H1 (cell line): Measurements from ENCODE around the gene GBF1. TPM values are rescaled to one million over a fixed set of nuclear protein-coding genes. Genes with fewer than 3 reads are reported as not detected.

Source experiments
- CTCF ChIA-PET: fragments of 300-600 bp; sonication (Branson Sonifier 250); formaldehyde crosslinking; loops from one replicate; lab custom pipeline; 2021; ENCODE audit not compliant: partially characterized antibody; lab: Charles Lee
- POLR2A ChIA-PET: fragments of 300-600 bp; sonication (Branson Sonifier 250); formaldehyde crosslinking; loops from one replicate; lab custom pipeline; 2021; ENCODE audit warnings: inconsistent platforms; ENCODE audit not compliant: partially characterized antibody; lab: Charles Lee
- DNase-seq, 2 experiments: peaks; one replicate each; pipeline versions ENCODE4 v3.0.0 to v3.0.0-alpha.2; 2010 to 2022; ENCODE audit warnings: low spot score in 2 of 2, low read depth in 1 of 2, mixed read lengths in 1 of 2
- FAIRE-seq: peaks from 2 replicates; lab custom pipeline; 2011; peaks lifted over from hg19 to GRCh38; lab: Jason Lieb, UNC
- H2AFZ ChIP-seq: 2 replicates; pipeline ENCODE4 v1.8.1; 2012; ENCODE audit warnings: low read length, inconsistent platforms
- H2AK5ac ChIP-seq: 2 replicates; pipeline ENCODE4 v1.6.1; 2013; ENCODE audit warnings: low read depth, low read length
- H2BK120ac ChIP-seq: replicated peaks from 2 replicates; pipeline ENCODE3; 2013; ENCODE audit warnings: low read depth, low read length, inconsistent platforms
- H2BK12ac ChIP-seq: 2 replicates; pipeline ENCODE4 v1.6.1; 2013; ENCODE audit warnings: low read depth, low read length
- H2BK15ac ChIP-seq: 2 replicates; pipeline ENCODE4 v1.6.1; 2013; ENCODE audit warnings: low read length
- H2BK20ac ChIP-seq: 2 replicates; pipeline ENCODE4 v1.6.1; 2013; ENCODE audit warnings: low read length
- H2BK5ac ChIP-seq: 2 replicates; pipeline ENCODE4 v1.6.1; 2013; ENCODE audit warnings: low read depth, low read length
- H3K14ac ChIP-seq: 2 replicates; pipeline ENCODE4 v1.6.1; 2013; ENCODE audit warnings: inconsistent platforms; ENCODE audit not compliant: insufficient read length
- H3K18ac ChIP-seq: 2 replicates; pipeline ENCODE4 v1.6.1; 2013; ENCODE audit warnings: low read length; ENCODE audit errors: extremely low read depth
- H3K23ac ChIP-seq: 2 replicates; pipeline ENCODE4 v1.6.1; 2013; ENCODE audit warnings: inconsistent platforms; ENCODE audit not compliant: insufficient read length
- H3K23me2 ChIP-seq: 2 replicates; pipeline ENCODE4 v1.6.1; 2013; ENCODE audit warnings: low read depth, low read length
- H3K27ac ChIP-seq: 2 replicates; pipeline ENCODE4 v1.6.1; 2011; ENCODE audit warnings: low read depth, low read length, inconsistent platforms
- H3K27me3 ChIP-seq, 4 experiments: replicated peaks in 1 of 4; 1 replicate in 1 of 4; 2 replicates in 3 of 4; pipeline versions ENCODE4 v1.6.1 to v1.8.1; 2011 to 2013; ENCODE audit warnings: low read length in 3 of 4, mild to moderate bottlenecking in 3 of 4, inconsistent platforms in 2 of 4, mixed read lengths in 2 of 4, moderate library complexity in 1 of 4; ENCODE audit not compliant: control insufficient read depth in 3 of 4, insufficient read depth in 3 of 4; ENCODE audit errors: extremely low read depth in 1 of 4
- H3K36me3 ChIP-seq, 4 experiments: 2 replicates each; pipeline versions ENCODE4 v1.6.1 to v1.8.1; 2011 to 2013; ENCODE audit warnings: mild to moderate bottlenecking in 4 of 4, low read length in 3 of 4, moderate library complexity in 2 of 4, control low read depth in 1 of 4, inconsistent platforms in 1 of 4; ENCODE audit not compliant: insufficient read depth in 4 of 4, control insufficient read depth in 2 of 4
- H3K4ac ChIP-seq: replicated peaks from 2 replicates; pipeline ENCODE3; 2013; ENCODE audit warnings: low read length, low read depth, mixed read lengths, inconsistent platforms; ENCODE audit not compliant: insufficient read length
- H3K4me1 ChIP-seq, 4 experiments: replicated peaks in 1 of 4; 1 replicate in 1 of 4; 2 replicates in 3 of 4; pipeline versions ENCODE4 v1.6.1 to v1.8.1; 2011 to 2013; ENCODE audit warnings: low read length in 3 of 4, inconsistent platforms in 2 of 4, mixed read lengths in 1 of 4; ENCODE audit not compliant: insufficient read depth in 4 of 4, control insufficient read depth in 3 of 4
- H3K4me2 ChIP-seq, 2 experiments: 2 replicates each; pipeline versions ENCODE4 v1.6.1 to v1.8.1; 2011 to 2013; ENCODE audit warnings: low read depth in 2 of 2, low read length in 2 of 2, control low read depth in 1 of 2, inconsistent platforms in 1 of 2, mild to moderate bottlenecking in 1 of 2; ENCODE audit not compliant: insufficient read depth in 1 of 2
- H3K4me3 ChIP-seq, 4 experiments: fragments of 200-600, 300-600 bp in 1 of 4; sonication (generic), shearing (Covaris generic), sonication (Bioruptor Twin) in 1 of 4; 2 replicates each; pipeline versions ENCODE4 v1.5.1 to v1.8.1; 2011 to 2016; ENCODE audit warnings: low read length in 4 of 4, low read depth in 3 of 4, control low read depth in 2 of 4, inconsistent platforms in 2 of 4, mild to moderate bottlenecking in 2 of 4, mixed read lengths in 1 of 4, moderate library complexity in 1 of 4; ENCODE audit not compliant: insufficient read depth in 2 of 4; ENCODE audit errors: extremely low read depth in 1 of 4
- H3K56ac ChIP-seq: replicated peaks from 2 replicates; pipeline ENCODE3; 2013; ENCODE audit warnings: low read depth, mild to moderate bottlenecking, mixed read lengths, low read length, inconsistent platforms; ENCODE audit not compliant: insufficient read length
- H3K79me1 ChIP-seq: 2 replicates; pipeline ENCODE4 v1.6.1; 2013; ENCODE audit warnings: low read depth, low read length, control low read depth
- H3K79me2 ChIP-seq, 2 experiments: 2 replicates each; pipeline versions ENCODE4 v1.6.1 to v1.8.1; 2012 to 2013; ENCODE audit warnings: low read length in 2 of 2, mild to moderate bottlenecking in 2 of 2, inconsistent platforms in 1 of 2; ENCODE audit not compliant: insufficient read depth in 2 of 2, control insufficient read depth in 1 of 2
- H3K9ac ChIP-seq, 4 experiments: replicated peaks in 1 of 4; 1 replicate in 1 of 4; 2 replicates in 3 of 4; pipeline versions ENCODE4 v1.6.1 to v1.8.1; 2011 to 2013; ENCODE audit warnings: low read depth in 3 of 4, low read length in 3 of 4, control low read depth in 2 of 4, mild to moderate bottlenecking in 2 of 4, moderate library complexity in 2 of 4, inconsistent platforms in 1 of 4; ENCODE audit errors: extremely low read depth in 1 of 4
- H3K9me3 ChIP-seq, 2 experiments: 2 replicates each; pipeline versions ENCODE4 v1.6.1 to v1.8.1; 2012 to 2013; ENCODE audit warnings: mild to moderate bottlenecking in 2 of 2, moderate library complexity in 2 of 2, control low read depth in 1 of 2, inconsistent platforms in 1 of 2, low read depth in 1 of 2, low read length in 1 of 2, mixed read lengths in 1 of 2; ENCODE audit not compliant: insufficient read depth in 2 of 2
- H4K20me1 ChIP-seq, 2 experiments: replicated peaks in 1 of 2; 2 replicates each; pipeline versions ENCODE3 to v1.8.1; 2011 to 2013; ENCODE audit warnings: inconsistent platforms in 2 of 2, low read length in 2 of 2, mild to moderate bottlenecking in 1 of 2; ENCODE audit not compliant: insufficient read depth in 2 of 2, control insufficient read depth in 1 of 2
- H4K5ac ChIP-seq: 2 replicates; pipeline ENCODE4 v1.6.1; 2013; ENCODE audit warnings: low read length, low read depth, mixed read lengths, inconsistent platforms; ENCODE audit not compliant: insufficient read length
- H4K8ac ChIP-seq: 2 replicates; pipeline ENCODE4 v1.8.0; 2013; ENCODE audit warnings: mild to moderate bottlenecking, moderate library complexity, low read length, inconsistent platforms; ENCODE audit not compliant: insufficient read depth; ENCODE audit errors: extremely low read depth
- H4K91ac ChIP-seq: replicated peaks from 2 replicates; pipeline ENCODE3; 2013; ENCODE audit warnings: low read length, mixed read lengths, inconsistent platforms; ENCODE audit not compliant: insufficient read length
- EP300 ChIP-seq, 2 experiments: IDR thresholded peaks; 1 replicate in 1 of 2; 2 replicates in 1 of 2; pipeline ENCODE4 v1.6.1; 2011 to 2012; ENCODE audit warnings: low read depth in 2 of 2, low read length in 2 of 2, mild to moderate bottlenecking in 2 of 2, borderline replicate concordance in 1 of 2, inconsistent platforms in 1 of 2, moderate library complexity in 1 of 2
- JUN ChIP-seq: IDR thresholded peaks from 2 replicates; pipeline ENCODE4 v1.6.1; 2011; ENCODE audit warnings: low read depth, mild to moderate bottlenecking, improper control_type of control experiment, low read length
- KDM4A ChIP-seq: IDR thresholded peaks from one replicate; pipeline ENCODE4 v1.7.1; 2012; ENCODE audit warnings: low read depth, mild to moderate bottlenecking, moderate library complexity, low read length, inconsistent platforms; ENCODE audit not compliant: severe bottlenecking
- KDM5A ChIP-seq: fragments of 200-600 bp; IDR thresholded peaks from 2 replicates; pipeline ENCODE4 v1.7.1; 2012; ENCODE audit warnings: mild to moderate bottlenecking, low read length, inconsistent platforms, mixed read lengths
- MAFK ChIP-seq: IDR thresholded peaks from 2 replicates; pipeline ENCODE4 v1.6.1; 2012; ENCODE audit warnings: low read depth, mild to moderate bottlenecking, improper control_type of control experiment, low read length
- RXRA ChIP-seq: IDR thresholded peaks from 2 replicates; pipeline ENCODE4 v1.6.1; 2011; ENCODE audit warnings: low read depth, mild to moderate bottlenecking, low read length, moderate library complexity; ENCODE audit not compliant: insufficient read depth
- SIN3A ChIP-seq, 2 experiments: IDR thresholded peaks in 1 of 2; conservative IDR thresholded peaks in 1 of 2; 2 replicates each; pipeline ENCODE4 v1.6.1; 2011 to 2012; ENCODE audit warnings: low read length in 2 of 2, improper control_type of control experiment in 1 of 2, low read depth in 1 of 2, mild to moderate bottlenecking in 1 of 2
- SIRT6 ChIP-seq: IDR thresholded peaks from one replicate; pipeline ENCODE4 v1.7.1; 2012; ENCODE audit warnings: low read length, inconsistent platforms
- TAF1 ChIP-seq: IDR thresholded peaks from 2 replicates; pipeline ENCODE4 v1.6.1; 2011; ENCODE audit warnings: mild to moderate bottlenecking, low read depth, low read length
- WGBS, 2 experiments: shearing (Covaris generic) in 1 of 2; methylation state at CpG; one replicate each; pipeline versions ENCODE4 v1.1.6 to v1.1.7; 2013 to 2015; ENCODE audit warnings: low lambda C conversion rate in 2 of 2, mixed read lengths in 2 of 2, inconsistent platforms in 1 of 2, low coverage in 1 of 2, missing lambda C conversion rate in 1 of 2; ENCODE audit not compliant: insufficient replicate concordance in 2 of 2, insufficient coverage in 1 of 2, insufficient read length in 1 of 2; ENCODE audit errors: extremely low coverage in 1 of 2, missing lambda C conversion rate in 1 of 2; 5-methylcytosine and 5-hydroxymethylcytosine counted together
- polyA plus RNA-seq, 7 experiments: library from polyadenylated mRNA; depleted of rRNA in 3 of 7; stranded (reverse) in 5 of 7; unstranded in 2 of 7; fragments of >200 nt in 5 of 7; fragments of 200-250 nt in 2 of 7; gene quantifications; 1 replicate in 5 of 7; 2 replicates in 1 of 7; 4 replicates in 1 of 7; pipeline versions ENCODE4 v1.2.1 to v1.2.3, GENCODE V29; 2011 to 2013; ENCODE audit warnings: missing spikeins in 2 of 7, mixed read lengths in 2 of 7
- total RNA-seq: library from RNA; stranded (reverse); fragmentation: NEBNext Ultra II Directional; extraction: Animal tissue kit (Norgen Biotek cat#: 25700); gene quantifications from 2 replicates; pipeline ENCODE4 v1.2.1, GENCODE V29; 2021
- TF ChIP-seq, protein P1 (sequence below): IDR thresholded peaks from 2 replicates; pipeline ENCODE4 v1.6.1; 2011; ENCODE audit warnings: low read length, improper control_type of control experiment

The GBF1 gene
- total and polyA plus RNA-seq, 2 of the 8 experiments (the other 6 are each of a cell fraction or from before 2014, with no cell fraction given): 11.0 to 25.5 TPM

DNA sequence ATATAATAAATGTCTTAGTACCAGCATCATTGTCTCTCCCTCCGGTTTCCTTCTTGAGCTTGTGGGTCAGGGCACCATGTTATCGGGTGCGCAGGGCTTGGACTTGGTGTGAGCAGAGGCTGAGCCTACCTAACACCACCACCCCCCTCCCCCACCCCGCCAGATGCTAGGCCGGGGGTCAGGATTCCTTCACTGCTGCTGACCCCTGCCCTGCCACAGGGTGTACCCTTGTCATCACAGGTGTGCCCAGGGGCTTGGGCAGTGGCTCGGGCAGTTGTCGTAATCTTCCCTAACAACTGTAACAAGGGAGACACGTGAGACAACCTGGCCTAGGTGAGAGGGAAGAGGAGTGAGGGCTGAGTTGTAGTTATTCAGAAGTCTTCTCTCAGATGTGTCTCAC, 137.5 kb downstream of the GBF1 start:
- Histone ChIP-seq H2AFZ (no peak overlapping the region), H3K4me3 (no peak overlapping the region), H3K23me2 (no peaks in the 10 kb centered on the region), H2BK12ac (no peak overlapping the region), H3K27ac (no peak overlapping the region), H3K9ac (no peak overlapping the region), H3K23ac (no peak overlapping the region), H2BK120ac (no peak overlapping the region), H3K4me1 (0 out of 7 replicates have a peak, but pooled peaks cover 0 to 2% (median 0%) of the 10 kb centered on the region in 4 experiments), H3K9me3 (no peaks in the 10 kb centered on the region), H2BK15ac (no peak overlapping the region), H4K91ac (no peak overlapping the region), H4K20me1 (no peaks in the 10 kb centered on the region), H3K56ac (no peak overlapping the region), H3K79me2 (no peaks in the 10 kb centered on the region), H3K27me3 (no peaks in the 10 kb centered on the region), H2BK20ac (no peak overlapping the region), H3K4ac (no peak overlapping the region), H3K4me2 (no peak overlapping the region), H2AK5ac (no peak overlapping the region), H3K36me3 (peaks cover 3 to 15% (median 7%) of the 10 kb centered on the region in 4 experiments; a peak in 5 of 8 replicates), H4K5ac (no peak overlapping the region), H3K79me1 (no peaks in the 10 kb centered on the region), H3K14ac (no peak overlapping the region), H2BK5ac (no peak overlapping the region), H3K18ac (no peak overlapping the region), H4K8ac (no peak overlapping the region)
- ChIA-PET POLR2A (interaction anchor here (0.8 to 1.5 kb wide), 2 partner anchors 17 to 152 kb away, joined by 3 to 4 read pairs; no protein-coding TSS in a partner anchor), CTCF (interaction anchor here (0.9 to 17.7 kb wide), 22 partner anchors 8 to 215 kb away, joined by 3 to 357 read pairs (median 8); partner anchors contain the start of genes FBXL15 and NFKB2)
- WGBS, 2 experiments: 93% methylated on average over 8 of the region's 8 CpGs; no CpG with 5 or more reads in 1 of the 2 experiments
- DNase-seq: no peak
- FAIRE-seq: no peak
- no peak for TF ChIP-seq TAF1
- no peak for TF ChIP-seq SIRT6
- TF ChIP-seq JUN: no peak
- no peak for TF ChIP-seq KDM5A
- TF ChIP-seq SIN3A (conservative IDR thresholded peaks at IDR 0.05 in 1 of 2, IDR thresholded peaks at IDR 0.05 in 1 of 2; ENCODE audit: low read depth in 1 of 2, low read length in 2 of 2): no peak
- no peak for TF ChIP-seq KDM4A
- TF ChIP-seq RXRA: no peak
- no peak for TF ChIP-seq EP300 (IDR thresholded peaks at IDR 0.05; ENCODE audit: borderline replicate concordance in 1 of 2, low read depth in 2 of 2, low read length in 2 of 2)
- TF ChIP-seq, protein P1, sequence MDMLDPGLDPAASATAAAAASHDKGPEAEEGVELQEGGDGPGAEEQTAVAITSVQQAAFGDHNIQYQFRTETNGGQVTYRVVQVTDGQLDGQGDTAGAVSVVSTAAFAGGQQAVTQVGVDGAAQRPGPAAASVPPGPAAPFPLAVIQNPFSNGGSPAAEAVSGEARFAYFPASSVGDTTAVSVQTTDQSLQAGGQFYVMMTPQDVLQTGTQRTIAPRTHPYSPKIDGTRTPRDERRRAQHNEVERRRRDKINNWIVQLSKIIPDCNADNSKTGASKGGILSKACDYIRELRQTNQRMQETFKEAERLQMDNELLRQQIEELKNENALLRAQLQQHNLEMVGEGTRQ: no peak
- TF ChIP-seq MAFK: no peak
